Smooth muscle cell of the brain vasculature (primary cell): Measurements from ENCODE around the gene HOXC6.
"Not testable (repeated sequence)": the region's sequence is repeated elsewhere in the genome, so short reads cannot be mapped to it uniquely, and the experiment has no call there.

Experiments used
- DNase-seq: peaks from one replicate; pipeline ENCODE4 v3.0.0-alpha.2; 2012; ENCODE audit warnings: low read depth, low spot score

Gene HOXC6

DNA sequence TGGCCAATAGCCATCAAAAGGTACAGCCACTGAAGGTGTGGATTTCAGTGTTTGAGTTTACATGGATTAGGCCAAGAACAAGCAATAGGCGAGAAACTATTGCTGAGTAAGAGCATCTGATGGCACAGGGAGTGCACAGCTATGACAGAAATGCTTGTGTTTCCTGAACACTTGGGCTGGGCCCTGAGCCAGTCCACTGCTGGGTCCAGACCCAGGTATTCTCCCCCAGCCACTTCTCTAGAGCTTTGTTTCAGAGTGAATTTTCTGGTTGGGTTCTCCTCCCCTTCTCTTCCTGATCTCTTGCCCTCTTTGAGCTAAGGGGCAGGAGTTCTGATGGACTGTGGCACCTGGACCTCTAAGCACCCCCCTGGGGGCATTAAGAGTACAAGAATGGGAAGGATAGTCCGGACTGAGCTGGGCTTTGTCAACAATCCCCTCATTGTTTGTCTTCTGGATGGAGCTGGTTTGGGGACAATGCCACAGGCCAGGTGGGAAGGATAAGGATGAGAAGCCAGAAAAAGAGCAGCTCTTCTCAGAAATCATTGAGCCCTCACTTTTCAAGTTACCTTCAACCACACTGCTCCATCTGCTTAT is 13.0 kb downstream of the HOXC6 start:
- no peak for DNase-seq

DNA sequence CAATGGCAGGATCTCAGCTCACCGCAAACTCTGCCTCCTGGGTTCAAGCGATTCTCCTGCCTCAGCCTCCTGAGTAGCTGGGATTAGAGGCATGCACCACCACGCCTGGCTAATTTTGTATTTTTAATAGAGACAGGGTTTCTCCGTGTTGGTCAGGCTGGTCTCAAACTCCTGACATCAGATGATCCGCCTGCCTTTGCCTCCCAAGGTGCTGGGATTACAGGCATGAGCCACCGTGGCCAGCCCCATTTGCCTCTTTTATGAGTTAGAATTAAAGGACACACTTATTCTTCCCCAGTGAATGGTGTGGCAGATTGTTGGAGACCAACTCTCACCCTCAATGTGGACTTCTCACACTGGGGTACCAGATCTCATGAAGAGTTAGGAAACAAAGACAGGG is 13.8 kb downstream of the HOXC6 start:
- DNase-seq: not testable (repeated sequence)

DNA sequence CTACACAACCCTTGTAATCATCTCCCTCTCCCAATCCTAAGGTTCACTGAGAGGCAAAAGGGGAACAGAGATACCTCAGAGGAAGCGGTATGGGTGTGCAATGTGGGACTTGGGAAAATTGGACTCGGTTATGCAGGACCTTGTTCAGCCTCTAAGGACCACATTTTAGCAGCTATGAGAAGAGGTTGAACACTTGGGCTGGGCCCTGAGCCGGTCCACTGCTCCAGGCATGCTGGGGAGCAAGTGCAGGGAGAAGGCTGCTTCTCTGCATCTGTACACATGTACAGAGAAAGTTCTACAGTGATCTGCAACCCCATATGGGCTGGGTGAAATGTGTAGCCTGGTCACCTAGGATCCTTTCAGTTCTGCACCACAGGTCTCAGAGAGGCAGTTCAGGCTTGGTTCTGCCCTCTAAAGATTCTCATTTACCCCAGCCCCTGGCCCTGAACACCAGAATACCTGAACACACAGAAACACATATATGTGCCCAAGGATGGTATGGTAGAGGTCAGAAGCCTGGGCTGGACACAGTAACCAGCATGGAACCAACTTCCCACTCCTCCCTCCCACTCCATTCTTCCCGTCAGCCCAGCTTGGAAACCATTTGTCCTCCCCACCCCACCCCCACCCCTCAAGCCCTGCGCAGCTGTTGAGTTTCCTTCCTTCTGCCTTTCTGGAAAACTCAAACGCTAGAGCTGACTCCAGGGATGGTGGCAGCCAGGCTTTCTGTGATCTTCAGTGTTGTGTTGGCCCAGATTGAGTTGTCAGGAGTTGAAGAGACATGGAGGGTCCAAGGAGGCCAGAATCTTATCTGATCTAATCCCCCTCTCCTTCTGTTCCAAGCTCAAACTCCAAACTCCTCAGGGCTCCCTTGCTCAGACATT is 15.0 kb downstream of the HOXC6 start:
- DNase-seq: no peak

DNA sequence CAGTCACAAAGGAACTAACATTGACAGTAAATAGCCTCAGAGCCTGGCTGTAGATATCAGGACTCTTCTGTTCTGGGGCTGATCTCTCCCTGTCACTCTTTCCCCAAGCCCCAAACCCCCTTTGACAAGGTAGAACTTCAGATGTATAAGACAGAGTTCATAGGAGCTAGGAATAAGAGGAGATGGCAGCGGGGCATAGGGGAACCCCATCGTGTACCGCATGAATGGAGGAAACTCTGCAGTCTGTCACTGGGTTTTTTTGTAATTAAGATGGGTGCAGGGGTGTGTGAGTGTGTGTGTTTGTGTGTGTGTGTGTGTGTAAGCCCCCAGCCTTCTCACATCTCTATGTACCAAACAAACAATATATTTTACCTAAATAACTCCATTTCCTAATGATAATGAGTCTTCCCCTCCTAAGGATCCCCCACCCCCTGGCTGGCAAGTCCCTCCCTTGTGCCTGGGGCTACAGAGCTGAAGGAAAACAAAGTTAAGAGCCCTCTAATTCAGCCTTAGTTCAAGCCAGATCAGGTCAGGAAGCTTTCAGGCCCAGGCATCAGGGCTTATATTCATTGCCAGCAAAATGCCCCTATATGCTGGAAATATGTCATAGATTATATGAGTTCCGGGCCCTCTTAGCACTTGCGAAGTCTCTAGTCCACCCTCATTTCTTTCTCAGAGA is 16.3 kb downstream of the HOXC6 start:
- no peak for DNase-seq

DNA sequence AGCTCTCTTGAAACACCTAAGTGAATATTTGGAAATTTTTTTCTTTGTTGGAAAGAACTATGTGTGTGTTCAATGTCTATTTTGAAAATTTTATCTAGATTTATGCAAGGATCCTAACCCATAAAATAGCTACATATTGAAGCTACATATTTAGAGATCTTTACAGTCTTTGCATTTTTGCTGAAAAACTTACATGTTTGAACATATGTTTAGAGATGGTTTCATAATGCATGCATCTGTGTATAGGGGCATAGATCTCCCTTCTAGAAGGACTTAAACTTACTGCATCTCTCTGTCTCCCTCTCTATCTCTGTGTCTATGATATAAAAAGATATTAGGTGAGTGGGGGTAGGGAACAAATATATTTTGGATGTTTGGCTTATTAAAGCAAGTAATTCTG is 17.2 kb downstream of the HOXC6 start:
- no peak for DNase-seq

DNA sequence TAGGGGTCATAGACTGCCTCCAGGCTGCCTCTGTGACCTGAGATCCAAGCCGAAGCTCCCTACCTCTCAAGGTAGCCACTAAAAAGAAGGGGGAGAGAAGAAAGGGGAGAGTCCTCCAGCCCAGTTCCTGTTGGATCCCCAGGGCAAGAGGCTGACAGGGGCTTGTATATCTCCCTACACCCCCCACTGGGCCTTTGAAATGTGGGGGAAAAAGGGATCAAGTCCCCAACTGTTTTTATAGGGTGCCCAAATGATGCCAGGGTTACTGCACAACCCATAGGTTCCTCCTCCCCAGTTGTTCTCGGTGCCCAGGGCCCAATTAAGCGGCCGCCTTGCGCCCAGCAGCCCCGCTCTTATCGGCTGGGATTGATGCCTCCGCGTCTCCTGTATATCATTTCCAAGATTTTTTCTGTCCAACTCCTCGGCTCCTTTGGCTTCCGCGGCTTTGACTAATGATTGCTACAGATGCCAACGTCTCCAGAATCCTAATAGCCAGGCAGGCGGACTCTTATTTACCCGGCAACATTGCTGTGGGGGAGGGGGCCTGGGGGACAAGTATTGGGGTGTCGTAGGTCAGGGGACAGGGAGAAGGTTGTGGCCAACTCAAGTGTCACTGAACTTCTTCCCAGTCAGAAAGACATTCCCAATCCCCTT is 17.8 kb downstream of the HOXC6 start:
- DNase-seq: no peak

DNA sequence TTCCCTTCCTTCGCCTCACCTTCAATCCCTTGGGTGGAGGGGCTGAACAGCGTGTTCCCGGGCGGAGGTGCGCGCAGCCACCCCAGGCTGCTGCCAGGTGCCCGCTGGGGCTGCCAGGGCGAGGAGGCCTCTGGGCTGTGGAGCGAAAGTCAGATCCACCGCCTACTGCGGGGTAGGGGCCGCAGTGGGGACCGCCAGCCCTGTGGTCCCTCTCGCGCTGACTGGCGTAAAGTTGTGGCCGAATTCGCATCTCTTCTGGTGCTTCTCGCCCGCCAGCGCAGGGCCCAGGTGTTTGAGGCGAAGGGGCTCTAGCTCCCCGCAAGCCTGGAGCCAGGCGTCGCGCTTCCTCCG is 18.5 kb downstream of the HOXC6 start:
- no peak for DNase-seq

DNA sequence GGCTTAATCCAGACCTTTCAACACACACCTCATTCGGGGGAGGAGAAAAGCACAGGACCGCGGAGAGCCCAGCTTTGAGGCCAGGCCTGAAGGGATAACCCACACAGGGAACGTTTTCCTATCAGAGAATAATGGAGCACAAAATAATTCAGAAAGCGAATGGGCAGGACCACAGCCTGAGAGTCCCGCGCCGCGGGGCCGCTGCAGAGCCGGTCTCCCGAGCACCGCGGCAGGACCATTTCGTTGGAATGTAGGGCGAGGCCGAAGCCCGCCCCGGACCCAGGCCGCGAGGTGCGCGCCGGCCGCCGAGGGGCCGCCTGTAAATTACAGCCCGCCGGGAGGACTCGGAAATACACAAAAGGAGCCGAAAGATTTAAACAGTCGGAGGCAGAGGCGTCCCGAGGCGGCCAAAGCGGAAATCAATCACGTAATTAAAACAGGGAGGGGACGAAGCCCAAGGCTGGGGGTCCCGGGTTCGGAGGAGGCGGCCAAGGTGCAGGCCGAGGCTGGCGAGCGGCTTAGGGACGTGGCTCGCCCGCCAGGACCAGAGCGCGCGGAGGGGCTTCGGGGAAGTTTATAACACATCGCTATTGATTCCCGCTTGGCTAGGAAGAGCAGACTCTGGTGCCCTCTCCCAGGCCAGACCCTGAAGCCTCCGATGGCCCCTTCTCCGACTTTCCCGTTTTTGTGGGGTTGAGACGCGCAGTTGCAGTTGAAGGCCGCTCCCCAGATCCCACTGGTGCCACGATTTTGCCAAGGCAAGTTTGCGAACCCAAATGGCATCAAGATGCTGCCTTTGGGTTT is 19.1 kb downstream of the HOXC6 start:
- DNase-seq: no peak

DNA sequence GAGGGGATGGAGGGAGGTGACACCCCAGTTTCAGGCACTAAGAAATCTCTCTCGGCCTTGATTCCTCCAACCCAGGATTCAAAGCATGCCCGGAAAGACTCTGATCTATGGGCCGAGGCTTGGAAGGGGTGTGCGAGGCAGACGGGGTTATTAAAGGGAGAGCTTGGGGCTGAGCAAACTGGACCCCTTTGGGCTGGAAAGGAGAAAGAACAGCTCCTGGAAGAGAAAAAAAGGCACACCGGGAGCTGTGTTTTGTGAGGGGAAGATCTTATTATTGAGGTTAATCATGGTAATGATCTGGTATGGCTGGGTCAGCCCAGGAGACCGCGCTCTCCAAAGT is 19.7 kb downstream of the HOXC6 start:
- DNase-seq: no peak

DNA sequence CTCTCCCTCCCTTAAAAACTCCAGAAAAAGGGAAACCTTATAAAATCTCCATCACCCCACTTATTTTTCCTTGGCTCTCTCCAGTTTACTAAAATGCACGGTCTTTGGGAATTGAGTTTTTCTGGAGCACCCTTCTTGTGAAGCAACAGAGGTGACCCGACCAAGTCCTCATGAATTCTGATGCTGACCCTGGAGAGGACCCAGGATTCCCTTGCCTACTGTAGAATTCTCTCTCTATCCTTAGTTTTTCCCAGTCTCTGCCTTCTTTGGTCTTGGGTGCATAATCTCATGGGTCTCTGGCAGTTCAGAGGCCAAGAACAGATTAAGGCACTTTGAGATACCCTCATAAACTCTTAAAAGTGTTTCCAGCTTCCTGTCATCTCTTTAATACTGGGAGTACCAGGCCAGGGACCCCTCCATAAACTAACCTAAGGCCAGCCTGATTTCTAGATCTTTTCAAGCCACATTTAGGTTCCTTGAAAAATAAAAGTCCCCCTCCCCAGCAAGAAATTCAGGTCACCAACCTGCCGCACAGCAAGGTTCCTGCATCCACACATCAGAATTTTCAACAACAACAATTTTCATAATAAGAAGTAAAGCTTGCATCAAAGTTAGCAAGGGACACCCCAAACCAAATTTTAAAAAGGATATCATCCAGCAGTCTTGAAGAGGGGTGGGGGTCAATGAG is 20.3 kb downstream of the HOXC6 start:
- DNase-seq: no peak

DNA sequence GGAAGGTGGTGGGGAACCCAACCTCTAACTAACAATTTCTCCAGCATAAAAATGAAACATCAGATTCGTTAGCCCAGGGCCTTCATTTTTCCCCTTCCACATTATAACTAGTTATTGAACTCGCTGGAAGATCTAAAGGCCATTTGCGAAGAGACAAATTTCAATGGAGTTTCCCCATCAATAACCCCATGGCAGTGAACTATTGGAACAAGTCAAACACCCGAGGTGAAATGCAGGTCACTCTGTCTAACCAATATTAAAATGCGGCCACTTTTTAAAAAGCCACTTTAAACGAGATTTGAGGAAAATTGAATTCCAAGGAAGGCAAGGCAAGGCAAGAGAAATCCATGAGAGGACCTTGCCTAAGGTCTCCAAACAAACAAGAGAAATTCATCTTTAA is 20.9 kb downstream of the HOXC6 start:
- no peak for DNase-seq

DNA sequence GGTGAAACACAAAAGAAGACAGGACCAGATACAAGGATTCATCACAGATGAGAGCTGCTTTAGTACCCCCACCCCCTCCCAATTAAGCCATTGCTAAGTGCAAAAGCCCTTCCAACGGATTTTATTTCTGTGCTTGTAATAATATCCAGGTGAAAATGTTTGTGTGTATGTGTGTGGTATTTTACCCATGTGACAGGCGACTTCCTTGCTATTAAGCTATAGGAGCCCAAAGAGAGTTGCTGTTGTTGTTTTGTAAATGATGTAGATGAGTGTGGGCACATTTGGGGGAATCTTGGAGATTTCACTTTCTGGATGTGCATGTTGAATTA is 22.2 kb downstream of the HOXC6 start:
- DNase-seq: no peak

DNA sequence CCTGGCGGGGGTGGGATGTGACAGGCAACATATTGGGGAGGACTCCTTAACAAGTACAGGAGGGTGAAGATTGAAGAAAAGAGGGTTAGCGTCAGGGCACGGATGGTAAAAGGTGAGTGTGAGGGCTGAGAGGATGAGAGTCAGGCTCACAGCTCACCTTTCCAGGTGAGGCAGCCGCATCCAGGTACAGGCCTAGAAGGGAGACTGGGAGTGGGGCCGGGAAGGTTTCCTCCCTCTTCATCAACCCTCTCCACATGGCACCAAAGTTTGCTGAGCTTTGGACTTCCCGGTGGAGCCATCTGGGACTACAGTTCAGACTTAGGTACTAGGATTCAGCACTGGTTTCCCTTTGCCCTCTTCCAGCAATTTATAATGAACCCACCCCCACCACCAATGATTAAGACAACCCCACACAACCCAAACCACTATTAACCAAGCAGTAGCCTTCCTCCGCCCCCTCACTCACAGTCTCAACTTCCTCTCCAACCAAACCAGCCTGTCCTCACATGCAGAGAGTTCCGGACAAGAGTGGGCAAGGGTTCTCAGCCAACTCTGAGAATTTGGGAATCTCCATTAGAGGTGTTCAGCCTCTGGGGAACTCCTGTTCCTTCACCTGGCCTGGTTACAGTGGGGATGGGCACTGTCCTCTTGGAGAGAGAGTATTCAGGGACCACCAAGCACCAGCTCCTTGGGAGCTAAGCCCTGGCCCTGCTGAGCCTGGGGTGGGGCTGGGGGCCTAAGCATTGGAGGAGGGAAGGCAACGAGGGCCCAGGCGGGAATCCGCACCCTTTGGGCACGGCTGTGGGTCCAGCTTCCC is 23.0 kb downstream of the HOXC6 start:
- DNase-seq: no peak

DNA sequence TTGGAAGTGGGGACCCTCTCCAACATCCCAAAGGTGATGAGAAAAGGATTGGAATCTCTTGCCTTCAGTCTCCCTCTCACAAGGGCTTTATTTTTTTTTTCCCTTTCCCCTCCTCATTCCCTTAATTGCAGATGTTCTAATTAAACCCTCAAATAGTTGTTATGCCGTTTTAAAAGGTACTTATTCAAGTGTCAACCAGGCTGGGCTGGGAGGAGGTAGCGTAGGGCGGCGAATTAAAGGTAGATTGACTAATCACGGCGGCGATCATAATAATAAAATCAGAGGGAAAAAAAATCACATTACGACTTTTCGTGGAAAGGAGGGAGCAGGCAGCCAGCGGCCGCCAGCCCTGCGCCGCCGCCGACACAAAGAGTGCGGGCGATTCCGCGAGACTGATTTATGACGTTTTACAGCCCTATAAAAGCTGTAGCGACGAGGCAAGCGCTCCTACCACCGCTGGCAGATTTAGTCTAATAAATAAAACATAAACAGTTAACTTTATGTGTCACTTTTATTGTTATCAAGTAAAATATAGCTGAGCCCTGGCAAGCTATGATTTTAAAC is 23.7 kb downstream of the HOXC6 start:
- no peak for DNase-seq

DNA sequence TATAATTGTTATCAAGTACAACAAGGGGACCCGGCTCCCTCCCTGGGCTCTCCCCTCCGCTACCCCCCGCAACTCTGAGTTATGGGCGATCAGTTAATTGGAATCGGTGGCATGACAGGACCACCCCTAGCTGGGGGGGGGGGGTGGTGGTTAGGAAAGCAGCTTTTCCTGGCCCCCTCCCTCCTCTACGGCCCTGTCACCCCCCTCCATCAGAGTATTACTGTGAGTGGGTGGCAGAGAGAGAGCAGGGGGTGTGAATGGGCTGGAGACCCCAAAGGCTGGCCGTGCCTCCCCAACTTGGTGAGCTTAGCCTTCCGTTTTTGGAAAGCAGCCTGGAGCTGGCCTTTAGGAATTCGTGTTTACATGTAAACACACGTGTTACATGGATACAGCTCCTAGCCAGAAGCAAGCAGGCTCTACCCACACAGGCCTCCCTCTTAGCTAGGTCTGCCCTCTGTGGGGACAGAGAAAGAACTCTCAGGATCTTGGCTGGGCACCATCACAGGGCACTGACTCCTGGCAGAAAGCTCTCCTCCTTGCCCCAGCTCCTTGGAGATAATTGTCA is 24.3 kb downstream of the HOXC6 start:
- no peak for DNase-seq

DNA sequence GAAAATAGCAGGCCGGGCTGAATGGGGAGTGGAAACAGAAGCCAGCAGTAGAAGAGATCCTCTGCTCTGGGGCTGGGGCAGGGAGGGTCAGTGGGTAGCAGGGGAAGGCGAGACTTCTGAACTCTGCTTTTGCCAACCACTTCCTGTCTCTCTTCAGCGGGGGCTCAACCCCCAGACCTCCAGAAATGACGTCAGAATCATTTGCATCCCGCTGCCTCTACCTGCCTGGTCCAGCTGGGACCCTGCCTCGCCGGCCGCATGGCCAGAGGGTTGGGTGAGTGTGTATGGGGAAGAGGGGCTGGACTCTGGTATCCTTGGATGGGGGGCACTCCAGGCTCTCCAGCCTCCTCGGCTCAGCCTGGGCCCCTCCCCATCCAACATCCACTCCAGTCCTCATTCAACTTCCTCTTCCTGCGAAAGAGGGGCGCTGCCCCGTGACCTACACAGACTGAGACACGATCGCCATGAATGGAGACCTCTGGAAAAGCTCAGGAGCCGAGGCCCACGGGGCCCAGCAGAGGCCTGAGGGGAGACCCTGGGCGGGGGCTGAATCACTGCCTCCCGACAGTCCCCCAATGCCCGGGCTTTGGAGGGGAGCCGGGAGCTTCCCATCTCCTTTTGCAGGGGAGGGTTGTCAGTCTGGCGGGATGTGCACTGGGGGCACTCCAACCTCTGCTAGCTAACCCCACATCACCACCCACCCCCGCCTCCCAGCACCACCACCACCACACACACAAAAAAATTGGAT is 24.9 kb downstream of the HOXC6 start:
- DNase-seq: no peak

DNA sequence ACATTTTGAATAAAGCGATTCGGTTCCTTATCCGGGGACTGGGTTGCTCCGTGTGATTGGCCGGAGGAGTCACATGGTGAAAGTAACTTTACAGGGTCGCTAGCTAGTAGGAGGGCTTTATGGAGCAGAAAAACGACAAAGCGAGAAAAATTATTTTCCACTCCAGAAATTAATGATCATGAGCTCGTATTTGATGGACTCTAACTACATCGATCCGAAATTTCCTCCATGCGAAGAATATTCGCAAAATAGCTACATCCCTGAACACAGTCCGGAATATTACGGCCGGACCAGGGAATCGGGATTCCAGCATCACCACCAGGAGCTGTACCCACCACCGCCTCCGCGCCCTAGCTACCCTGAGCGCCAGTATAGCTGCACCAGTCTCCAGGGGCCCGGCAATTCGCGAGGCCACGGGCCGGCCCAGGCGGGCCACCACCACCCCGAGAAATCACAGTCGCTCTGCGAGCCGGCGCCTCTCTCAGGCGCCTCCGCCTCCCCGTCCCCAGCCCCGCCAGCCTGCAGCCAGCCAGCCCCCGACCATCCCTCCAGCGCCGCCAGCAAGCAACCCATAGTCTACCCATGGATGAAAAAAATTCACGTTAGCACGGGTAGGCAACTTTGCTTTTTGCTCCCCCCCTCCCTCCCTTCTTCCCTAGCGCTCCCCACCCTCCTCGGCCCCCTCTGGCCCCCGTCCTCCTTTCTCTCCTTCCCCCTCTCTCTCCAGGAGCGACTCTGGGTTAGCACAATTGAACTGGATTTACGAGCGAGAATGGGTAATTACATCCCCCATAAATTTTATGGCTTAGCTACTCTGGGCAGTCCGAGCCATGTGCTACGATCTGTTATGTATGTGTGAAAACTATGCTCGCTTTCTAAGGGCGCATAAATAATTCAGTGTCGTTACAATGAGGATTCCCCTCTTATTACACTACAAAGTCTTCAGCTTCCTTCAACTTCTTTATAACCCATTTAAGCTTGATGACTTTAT is 25.8 kb downstream of the HOXC6 start, which contains the start of gene HOXC4:
HOXC4 (plus strand) TSS at position 85 of the 991 bp plus-strand sequence; CDS start at position 173, 88 bp downstream.
- DNase-seq: no peak
